Amniotic epithelial cell (primary cell): ENCODE results near the gene CES5A.
"Not testable (repeated sequence)": the region's sequence is repeated elsewhere in the genome, so short reads cannot be mapped to it uniquely, and the experiment has no call there.

Experiments used
- DNase-seq: peaks from one replicate; pipeline ENCODE4 v3.0.0-alpha.2; 2010; ENCODE audit warnings: low read depth

The CES5A gene

GRCh38 chr16:55875273-55875672 lies at the start of gene CES5A:
Gene CES5A (minus strand): TSS chr16:55875373. CDS start chr16:55875221, 152 bp downstream.
- no peak for DNase-seq

GRCh38 chr16:55922662-55923061 lies 47.5 kb upstream of the CES5A start:
- no peak for DNase-seq

GRCh38 chr16:55917373-55918160 lies 42.4 kb upstream of the CES5A start:
- DNase-seq, result no peak

GRCh38 chr16:55915096-55915827 lies 40.1 kb upstream of the CES5A start:
- no peak for DNase-seq

GRCh38 chr16:55914383-55914782 lies 39.2 kb upstream of the CES5A start:
- no peak for DNase-seq

- DNase-seq, result no peak
These were observed 38.5 kb upstream of the CES5A start for GRCh38 chr16:55913716-55914115.

GRCh38 chr16:55913121-55913520 lies 37.9 kb upstream of the CES5A start:
- not testable (repeated sequence) for DNase-seq

GRCh38 chr16:55912022-55912421 lies 36.8 kb upstream of the CES5A start:
- DNase-seq, result no peak

GRCh38 chr16:55911616-55912015 lies 36.4 kb upstream of the CES5A start:
- no peak for DNase-seq

- DNase-seq, result no peak
These were observed 34.7 kb upstream of the CES5A start for GRCh38 chr16:55909876-55910275.

GRCh38 chr16:55908641-55909040 lies 33.5 kb upstream of the CES5A start:
- no peak for DNase-seq

- DNase-seq, result no peak
These were observed 32.5 kb upstream of the CES5A start for GRCh38 chr16:55907661-55908060.

- DNase-seq, result no peak
These were observed 30.9 kb upstream of the CES5A start for GRCh38 chr16:55906123-55906522.

- no peak for DNase-seq
These were observed 30.5 kb upstream of the CES5A start for GRCh38 chr16:55905651-55906050.

- DNase-seq, result no peak
These were observed 26.5 kb upstream of the CES5A start for GRCh38 chr16:55901566-55902217.

GRCh38 chr16:55900616-55901393 lies 25.6 kb upstream of the CES5A start:
- DNase-seq, result no peak

- no peak for DNase-seq
These were observed 24.7 kb upstream of the CES5A start for GRCh38 chr16:55899857-55900256.

GRCh38 chr16:55898592-55898991 lies 23.4 kb upstream of the CES5A start:
- no peak for DNase-seq

- DNase-seq, result no peak
These were observed 17.6 kb upstream of the CES5A start for GRCh38 chr16:55892821-55893220.

- no peak for DNase-seq
These were observed 14.3 kb upstream of the CES5A start for GRCh38 chr16:55889518-55889917.

- DNase-seq, result no peak
These were observed 13.4 kb upstream of the CES5A start for GRCh38 chr16:55888546-55888945.

- DNase-seq, result no peak
These were observed 1.7 kb upstream of the CES5A start for GRCh38 chr16:55876854-55877253.
